ENCODE results near the gene VPS39.

The VPS39 gene

DNA sequence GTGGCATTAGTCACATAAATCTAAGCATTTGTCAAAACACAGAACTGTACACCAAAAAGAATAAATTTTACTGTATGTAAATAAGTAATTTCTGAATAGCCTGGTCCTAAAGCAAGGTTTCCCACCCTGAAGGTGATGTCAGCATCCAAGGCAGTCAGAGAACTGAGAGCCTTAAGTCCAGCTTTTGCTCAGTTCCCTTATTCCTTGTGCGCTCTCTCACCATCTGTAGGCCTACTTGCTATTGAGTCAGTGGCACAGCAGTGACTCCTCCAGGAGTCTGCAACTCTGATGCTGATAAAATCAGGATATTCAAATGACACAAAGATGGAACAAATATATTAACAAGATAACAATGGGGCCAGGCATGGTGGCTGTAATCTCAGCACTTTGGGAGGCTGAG, 22.3 kb downstream of the VPS39 start:
- TF ChIP-seq, protein P1, sequence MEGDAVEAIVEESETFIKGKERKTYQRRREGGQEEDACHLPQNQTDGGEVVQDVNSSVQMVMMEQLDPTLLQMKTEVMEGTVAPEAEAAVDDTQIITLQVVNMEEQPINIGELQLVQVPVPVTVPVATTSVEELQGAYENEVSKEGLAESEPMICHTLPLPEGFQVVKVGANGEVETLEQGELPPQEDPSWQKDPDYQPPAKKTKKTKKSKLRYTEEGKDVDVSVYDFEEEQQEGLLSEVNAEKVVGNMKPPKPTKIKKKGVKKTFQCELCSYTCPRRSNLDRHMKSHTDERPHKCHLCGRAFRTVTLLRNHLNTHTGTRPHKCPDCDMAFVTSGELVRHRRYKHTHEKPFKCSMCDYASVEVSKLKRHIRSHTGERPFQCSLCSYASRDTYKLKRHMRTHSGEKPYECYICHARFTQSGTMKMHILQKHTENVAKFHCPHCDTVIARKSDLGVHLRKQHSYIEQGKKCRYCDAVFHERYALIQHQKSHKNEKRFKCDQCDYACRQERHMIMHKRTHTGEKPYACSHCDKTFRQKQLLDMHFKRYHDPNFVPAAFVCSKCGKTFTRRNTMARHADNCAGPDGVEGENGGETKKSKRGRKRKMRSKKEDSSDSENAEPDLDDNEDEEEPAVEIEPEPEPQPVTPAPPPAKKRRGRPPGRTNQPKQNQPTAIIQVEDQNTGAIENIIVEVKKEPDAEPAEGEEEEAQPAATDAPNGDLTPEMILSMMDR (IDR thresholded peaks at IDR 0.05; ENCODE audit: insufficient read depth, low read length, poor library complexity, severe bottlenecking) = no peak
- DNase-seq (ENCODE audit: extremely low read depth, insufficient read length) = no peak
- Histone ChIP-seq H3K36me3 (ENCODE audit: control insufficient read depth, insufficient read depth, low read length) (peaks cover 18% of the 10 kb centered on the region), H3K4me3 (replicated peaks; ENCODE audit: low read depth, low read length) (no peak overlapping the region), H3K27me3 (replicated peaks; ENCODE audit: control insufficient read depth, insufficient read depth, low read length) (no peaks in the 10 kb centered on the region)

DNA sequence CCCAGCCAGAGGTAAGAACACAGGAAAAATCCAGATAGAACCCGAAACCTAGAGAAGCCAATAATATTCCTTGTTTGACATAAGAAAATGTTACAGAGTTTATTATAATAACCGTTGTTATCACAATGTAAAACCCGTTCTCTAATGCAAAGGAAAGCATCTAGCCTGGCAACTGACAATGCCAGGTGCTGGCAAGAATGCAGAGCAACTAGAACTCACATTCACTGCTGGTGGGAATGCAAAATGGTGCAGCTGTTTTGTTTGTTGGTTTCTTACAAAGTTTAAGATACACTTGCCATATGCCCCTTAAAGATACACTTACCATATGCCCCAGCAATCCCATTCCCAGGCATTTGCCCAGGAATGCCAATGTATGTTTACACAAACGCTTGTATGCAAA, 23.4 kb downstream of the VPS39 start:
- no peaks in the 10 kb centered on the region for H3K27me3 ChIP-seq (replicated peaks; ENCODE audit: control insufficient read depth, insufficient read depth, low read length)
- peaks cover 19% of the 10 kb centered on the region for H3K36me3 ChIP-seq (ENCODE audit: control insufficient read depth, insufficient read depth, low read length)
- no peak for DNase-seq (ENCODE audit: extremely low read depth, insufficient read length)
- H3K4me3 ChIP-seq (replicated peaks; ENCODE audit: low read depth, low read length) = no peak overlapping the region
- TF ChIP-seq, protein P1 (IDR thresholded peaks at IDR 0.05; ENCODE audit: insufficient read depth, low read length, poor library complexity, severe bottlenecking) = no peak

DNA sequence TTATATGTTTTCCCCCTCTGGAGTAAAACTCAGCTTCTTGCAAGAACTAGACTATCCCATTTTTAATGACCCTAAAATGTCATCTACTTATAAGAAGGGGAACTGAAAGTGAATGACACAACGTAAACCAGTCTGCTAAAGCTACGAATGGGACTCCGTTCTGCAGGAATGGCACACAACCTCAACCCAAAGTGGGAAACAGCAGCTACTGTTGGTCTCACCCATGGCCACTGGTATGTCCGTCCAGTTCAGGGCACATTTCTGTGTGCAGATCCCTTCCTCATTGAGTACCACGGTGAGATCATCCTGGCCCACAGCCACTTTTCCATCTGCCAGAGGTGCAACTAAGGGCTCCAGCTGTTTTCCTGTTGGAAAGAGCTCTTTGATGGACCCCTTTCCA, 23.8 kb downstream of the VPS39 start:
- TF ChIP-seq, protein P1 (IDR thresholded peaks at IDR 0.05; ENCODE audit: insufficient read depth, low read length, poor library complexity, severe bottlenecking) = no peak
- peaks cover 20% of the 10 kb centered on the region for H3K36me3 ChIP-seq (ENCODE audit: control insufficient read depth, insufficient read depth, low read length)
- no peak for DNase-seq (ENCODE audit: extremely low read depth, insufficient read length)
- no peaks in the 10 kb centered on the region for H3K27me3 ChIP-seq (replicated peaks; ENCODE audit: control insufficient read depth, insufficient read depth, low read length)
- no peak overlapping the region for H3K4me3 ChIP-seq (replicated peaks; ENCODE audit: low read depth, low read length)

DNA sequence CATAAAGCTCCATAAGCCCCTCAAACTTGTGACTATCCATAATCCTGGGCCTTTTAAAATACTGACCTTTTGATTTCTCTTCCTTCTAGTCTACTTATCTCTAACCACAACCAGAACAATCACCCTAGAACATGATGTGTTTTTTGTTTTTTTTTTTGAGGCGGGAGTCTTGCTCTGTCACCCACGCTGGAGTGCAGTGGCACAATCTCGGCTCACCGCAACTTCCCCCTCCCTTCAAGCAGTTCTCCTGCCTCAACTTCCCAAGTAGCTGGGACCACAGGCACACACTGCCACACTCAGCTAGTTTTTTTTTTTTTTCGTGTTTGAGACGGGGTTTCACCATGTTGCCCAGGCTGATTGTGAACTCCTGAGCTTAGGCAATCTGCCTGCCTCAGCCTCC, 25.1 kb downstream of the VPS39 start:
- TF ChIP-seq, protein P1 (IDR thresholded peaks at IDR 0.05; ENCODE audit: insufficient read depth, low read length, poor library complexity, severe bottlenecking) = no peak
- Histone ChIP-seq H3K36me3 (ENCODE audit: control insufficient read depth, insufficient read depth, low read length) (peaks cover 21% of the 10 kb centered on the region), H3K4me3 (replicated peaks; ENCODE audit: low read depth, low read length) (no peak overlapping the region), H3K27me3 (replicated peaks; ENCODE audit: control insufficient read depth, insufficient read depth, low read length) (no peaks in the 10 kb centered on the region)
- DNase-seq (ENCODE audit: extremely low read depth, insufficient read length) = no peak

DNA sequence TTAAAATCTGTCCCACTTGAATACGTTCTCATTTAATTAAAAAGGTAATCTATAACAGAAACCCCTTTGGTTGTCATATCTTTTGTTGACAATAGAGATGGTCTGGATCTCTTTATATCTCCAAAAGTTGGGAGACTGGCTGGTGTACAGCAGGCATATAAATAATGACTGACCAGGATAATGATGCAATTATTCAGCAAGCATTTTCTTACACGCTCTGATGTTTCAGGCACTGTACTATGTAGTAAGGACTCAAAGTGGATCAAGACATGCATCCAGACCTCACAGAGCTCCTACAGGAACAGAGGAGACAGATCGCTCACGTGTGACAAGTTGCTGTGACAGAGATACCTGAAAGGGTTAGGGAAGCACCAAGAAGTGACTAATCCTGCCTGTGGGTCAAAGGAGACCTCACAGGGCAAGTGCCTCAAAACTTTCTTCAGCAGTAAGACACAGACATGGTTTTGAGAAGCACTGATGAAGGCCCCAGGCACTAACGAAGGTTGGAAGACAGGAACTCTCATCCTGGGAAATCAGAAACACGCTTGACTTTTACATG, 25.7 kb downstream of the VPS39 start:
- peaks cover 19% of the 10 kb centered on the region for H3K36me3 ChIP-seq (ENCODE audit: control insufficient read depth, insufficient read depth, low read length)
- H3K4me3 ChIP-seq (replicated peaks; ENCODE audit: low read depth, low read length) = no peak overlapping the region
- DNase-seq (ENCODE audit: extremely low read depth, insufficient read length) = no peak
- TF ChIP-seq, protein P1 (IDR thresholded peaks at IDR 0.05; ENCODE audit: insufficient read depth, low read length, poor library complexity, severe bottlenecking) = no peak
- no peaks in the 10 kb centered on the region for H3K27me3 ChIP-seq (replicated peaks; ENCODE audit: control insufficient read depth, insufficient read depth, low read length)

DNA sequence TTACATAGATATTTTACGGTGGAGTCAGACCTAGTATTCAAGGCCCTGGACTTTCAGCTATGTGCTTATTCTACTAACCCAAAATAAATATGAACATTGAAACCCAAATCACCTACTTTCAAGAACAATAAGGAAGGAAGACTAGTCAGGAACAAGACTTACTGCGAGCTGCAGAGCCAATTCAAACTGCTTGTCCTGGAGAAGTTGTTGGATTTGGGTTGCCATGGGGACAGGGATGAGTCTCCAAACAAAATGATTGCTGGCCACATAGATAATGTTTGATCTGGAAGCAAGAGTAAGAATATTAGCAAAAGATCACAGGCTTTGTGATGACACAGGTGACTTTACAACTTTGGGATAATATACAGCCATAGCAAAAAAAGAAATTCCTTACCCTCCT, 30.0 kb downstream of the VPS39 start:
- Histone ChIP-seq H3K36me3 (ENCODE audit: control insufficient read depth, insufficient read depth, low read length) (peaks cover 14% of the 10 kb centered on the region), H3K4me3 (replicated peaks; ENCODE audit: low read depth, low read length) (no peak overlapping the region), H3K27me3 (replicated peaks; ENCODE audit: control insufficient read depth, insufficient read depth, low read length) (no peaks in the 10 kb centered on the region)
- no peak for DNase-seq (ENCODE audit: extremely low read depth, insufficient read length)
- TF ChIP-seq, protein P1 (IDR thresholded peaks at IDR 0.05; ENCODE audit: insufficient read depth, low read length, poor library complexity, severe bottlenecking) = no peak
